OCI-LY7 (cell line): ENCODE data around the gene PARD3.

Source experiments
- EZH2phosphoT487 ChIP-seq: fragments of 200-600 bp; sonication (generic); IDR thresholded peaks from 2 replicates; pipeline ENCODE4 v1.6.1; 2018; ENCODE audit warnings: low read depth, borderline replicate concordance, mild to moderate bottlenecking, mixed run types, antibody characterized with exemption, low read length, moderate library complexity, mixed read lengths
- TF ChIP-seq, protein P1 (sequence below): fragments of 200-600 bp; sonication (generic); conservative IDR thresholded peaks from 2 replicates; pipeline ENCODE4 v1.5.1; 2014; ENCODE audit warnings: mild to moderate bottlenecking, antibody characterized with exemption, low read length, moderate library complexity, mixed read lengths

DNA sequence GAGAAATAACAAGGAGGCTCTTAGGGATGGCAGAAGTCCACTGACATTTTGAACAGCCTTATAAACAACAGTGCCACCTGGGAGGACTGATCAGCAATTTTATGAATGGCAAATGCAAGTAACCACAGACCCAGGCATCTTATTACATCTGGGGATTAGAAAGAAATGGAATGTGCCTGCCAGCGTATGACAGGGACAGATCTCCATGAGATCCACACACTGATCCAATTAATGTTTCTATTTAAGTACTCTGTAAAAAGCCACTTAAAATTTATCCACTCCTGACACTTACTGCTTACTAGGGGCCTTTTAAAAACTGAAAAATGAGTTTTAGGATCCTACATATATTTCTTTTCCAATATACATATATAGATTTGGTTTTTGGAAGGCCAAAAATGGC, 28.6 kb downstream of the PARD3 start:
- TF ChIP-seq, protein P1, sequence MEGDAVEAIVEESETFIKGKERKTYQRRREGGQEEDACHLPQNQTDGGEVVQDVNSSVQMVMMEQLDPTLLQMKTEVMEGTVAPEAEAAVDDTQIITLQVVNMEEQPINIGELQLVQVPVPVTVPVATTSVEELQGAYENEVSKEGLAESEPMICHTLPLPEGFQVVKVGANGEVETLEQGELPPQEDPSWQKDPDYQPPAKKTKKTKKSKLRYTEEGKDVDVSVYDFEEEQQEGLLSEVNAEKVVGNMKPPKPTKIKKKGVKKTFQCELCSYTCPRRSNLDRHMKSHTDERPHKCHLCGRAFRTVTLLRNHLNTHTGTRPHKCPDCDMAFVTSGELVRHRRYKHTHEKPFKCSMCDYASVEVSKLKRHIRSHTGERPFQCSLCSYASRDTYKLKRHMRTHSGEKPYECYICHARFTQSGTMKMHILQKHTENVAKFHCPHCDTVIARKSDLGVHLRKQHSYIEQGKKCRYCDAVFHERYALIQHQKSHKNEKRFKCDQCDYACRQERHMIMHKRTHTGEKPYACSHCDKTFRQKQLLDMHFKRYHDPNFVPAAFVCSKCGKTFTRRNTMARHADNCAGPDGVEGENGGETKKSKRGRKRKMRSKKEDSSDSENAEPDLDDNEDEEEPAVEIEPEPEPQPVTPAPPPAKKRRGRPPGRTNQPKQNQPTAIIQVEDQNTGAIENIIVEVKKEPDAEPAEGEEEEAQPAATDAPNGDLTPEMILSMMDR: no peak
- no peak for TF ChIP-seq EZH2phosphoT487
